Cardiac muscle cell (in vitro differentiated cells and primary cell): Measurements from ENCODE around the gene GRAMD1A. TPM values are rescaled to one million over a fixed set of nuclear protein-coding genes. Genes with fewer than 3 reads are reported as not detected.

Experiments
- DNase-seq, 2 donors: peaks; one replicate each; pipeline versions ENCODE4 v3.0.0 to v3.0.0-alpha.2; 2010 to 2017; ENCODE audit warnings: low read depth in 1 of 2, low spot score in 1 of 2
- H3K27ac ChIP-seq: fragments of 200-600 bp; sonication (generic); 2 replicates; pipeline ENCODE4 v1.5.1; 2016
- H3K27me3 ChIP-seq: fragments of 200-600 bp; sonication (generic); 2 replicates; pipeline ENCODE4 v1.6.0; 2016; ENCODE audit warnings: control low read depth
- H3K36me3 ChIP-seq: fragments of 200-600 bp; sonication (generic); 2 replicates; pipeline ENCODE4 v1.5.1; 2016; ENCODE audit warnings: control low read depth
- H3K4me1 ChIP-seq: fragments of 200-600 bp; sonication (generic); 2 replicates; pipeline ENCODE4 v1.8.1; 2017; ENCODE audit warnings: low read depth, mild to moderate bottlenecking, mixed run types
- H3K4me3 ChIP-seq: fragments of 200-600 bp; sonication (generic); 2 replicates; pipeline ENCODE4 v1.5.1; 2016; ENCODE audit warnings: mild to moderate bottlenecking
- H3K9me3 ChIP-seq: fragments of 200-600 bp; sonication (generic); 2 replicates; pipeline ENCODE4 v1.5.1; 2017; ENCODE audit warnings: low read depth, mild to moderate bottlenecking, control low read depth
- CTCF ChIP-seq: IDR thresholded peaks from 2 replicates; pipeline ENCODE4 v1.5.1; 2012; ENCODE audit warnings: low read depth, mild to moderate bottlenecking, low read length
- polyA plus RNA-seq: library from polyadenylated mRNA; unstranded; fragments of >200 nt; fragmentation: Nextera tagmentation; extraction: Ambion mirVana; gene quantifications from 2 replicates; pipeline ENCODE4 v1.2.1, GENCODE V29; 2016
- total RNA-seq: library from RNA; depleted of rRNA; stranded (reverse); fragments of >200 nt; gene quantifications from 2 replicates; pipeline ENCODE4 v1.2.3, GENCODE V29; 2016

The GRAMD1A gene
- total and polyA plus RNA-seq, 2 experiments from 2014 or later: 84.6 to 113 TPM

GRCh38 chr19:34960940-34961679, 39.0 kb upstream of the GRAMD1A start:
- Histone ChIP-seq H3K4me1 (peaks cover 9% of the 10 kb centered on the region), H3K4me3 (no peak overlapping the region), H3K27ac (no peak overlapping the region), H3K27me3 (no peaks in the 10 kb centered on the region), H3K9me3 (peaks cover 8% of the 10 kb centered on the region), H3K36me3 (peaks cover 17% of the 10 kb centered on the region)
- DNase-seq: no peak
- TF ChIP-seq CTCF: no peak

- no peak for TF ChIP-seq CTCF
- H3K4me3 ChIP-seq: no peak overlapping the region
- H3K27ac ChIP-seq: no peak overlapping the region
- H3K9me3 ChIP-seq: peaks cover 11% of the 10 kb centered on the region
- peak in 1 of 2 donors; percentile 46 for DNase-seq
- no peaks in the 10 kb centered on the region for H3K27me3 ChIP-seq
- H3K36me3 ChIP-seq: peaks cover 17% of the 10 kb centered on the region
- peaks cover 9% of the 10 kb centered on the region for H3K4me1 ChIP-seq
These were observed 38.1 kb upstream of the GRAMD1A start for GRCh38 chr19:34961775-34962686.

GRCh38 chr19:34962687-34963572, 37.2 kb upstream of the GRAMD1A start:
- Histone ChIP-seq H3K4me3 (peak overlapping the region; percentile 68), H3K27ac (no peak overlapping the region), H3K27me3 (no peaks in the 10 kb centered on the region), H3K36me3 (peaks cover 13% of the 10 kb centered on the region), H3K4me1 (peaks cover 9% of the 10 kb centered on the region), H3K9me3 (peaks cover 9% of the 10 kb centered on the region)
- no peak for DNase-seq
- TF ChIP-seq CTCF: no peak

- TF ChIP-seq CTCF: no peak
- Histone ChIP-seq H3K36me3 (peaks cover 4% of the 10 kb centered on the region), H3K27ac (peak within 1 kb of the TSS; percentile 26), H3K4me3 (peak within 1 kb of the TSS; percentile 68), H3K4me1 (peaks cover 9% of the 10 kb centered on the region), H3K27me3 (no peaks in the 10 kb centered on the region), H3K9me3 (peaks cover 3% of the 10 kb centered on the region)
- DNase-seq: peak; percentile 68 to 88
These were observed 36.3 kb upstream of the GRAMD1A start, which contains the start of gene ZNF792 for GRCh38 chr19:34963573-34964406. ZNF792 (minus strand) TSS chr19:34964229; CDS start chr19:34963662, 567 bp downstream.
